IMR-90 (cell line): ENCODE results near the gene MAP7D1.
"Not testable (repeated sequence)": the region's sequence is repeated elsewhere in the genome, so short reads cannot be mapped to it uniquely, and the experiment has no call there.

Experiments used
- BHLHE40 ChIP-seq: fragments of 150-350 bp; IDR thresholded peaks from 2 replicates; pipeline ENCODE4 v1.6.1; 2016; ENCODE audit warnings: mild to moderate bottlenecking, low read depth, low read length
- CEBPB ChIP-seq: IDR thresholded peaks from 2 replicates; pipeline ENCODE4 v1.6.1; 2012; ENCODE audit warnings: low read depth, low read length, improper control_type of control experiment
- CHD1 ChIP-seq: IDR thresholded peaks from 2 replicates; pipeline ENCODE4 v1.6.1; 2012; ENCODE audit warnings: low read depth, low read length, improper control_type of control experiment
- POLR2A ChIP-seq: IDR thresholded peaks from 2 replicates; pipeline ENCODE4 v1.6.1; 2012; ENCODE audit warnings: mild to moderate bottlenecking, low read depth, low read length
- RAD21 ChIP-seq: IDR thresholded peaks from 2 replicates; pipeline ENCODE4 v1.6.1; 2012; ENCODE audit warnings: low read length, improper control_type of control experiment
- RCOR1 ChIP-seq: IDR thresholded peaks from 2 replicates; pipeline ENCODE4 v1.6.1; 2012; ENCODE audit warnings: mild to moderate bottlenecking, low read length, improper control_type of control experiment; ENCODE audit not compliant: insufficient replicate concordance
- TF ChIP-seq, protein P1 (sequence below): conservative IDR thresholded peaks from 2 replicates; pipeline ENCODE4 v1.5.1; 2012; ENCODE audit warnings: mild to moderate bottlenecking, low read depth, low read length, improper control_type of control experiment
- TF ChIP-seq, protein P2 (sequence below): fragments of 150-350 bp; IDR thresholded peaks from 2 replicates; pipeline ENCODE4 v1.6.1; 2017; ENCODE audit warnings: mild to moderate bottlenecking, antibody characterized with exemption, low read length, low read depth

- TF ChIP-seq, protein P1, sequence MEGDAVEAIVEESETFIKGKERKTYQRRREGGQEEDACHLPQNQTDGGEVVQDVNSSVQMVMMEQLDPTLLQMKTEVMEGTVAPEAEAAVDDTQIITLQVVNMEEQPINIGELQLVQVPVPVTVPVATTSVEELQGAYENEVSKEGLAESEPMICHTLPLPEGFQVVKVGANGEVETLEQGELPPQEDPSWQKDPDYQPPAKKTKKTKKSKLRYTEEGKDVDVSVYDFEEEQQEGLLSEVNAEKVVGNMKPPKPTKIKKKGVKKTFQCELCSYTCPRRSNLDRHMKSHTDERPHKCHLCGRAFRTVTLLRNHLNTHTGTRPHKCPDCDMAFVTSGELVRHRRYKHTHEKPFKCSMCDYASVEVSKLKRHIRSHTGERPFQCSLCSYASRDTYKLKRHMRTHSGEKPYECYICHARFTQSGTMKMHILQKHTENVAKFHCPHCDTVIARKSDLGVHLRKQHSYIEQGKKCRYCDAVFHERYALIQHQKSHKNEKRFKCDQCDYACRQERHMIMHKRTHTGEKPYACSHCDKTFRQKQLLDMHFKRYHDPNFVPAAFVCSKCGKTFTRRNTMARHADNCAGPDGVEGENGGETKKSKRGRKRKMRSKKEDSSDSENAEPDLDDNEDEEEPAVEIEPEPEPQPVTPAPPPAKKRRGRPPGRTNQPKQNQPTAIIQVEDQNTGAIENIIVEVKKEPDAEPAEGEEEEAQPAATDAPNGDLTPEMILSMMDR, result not testable (repeated sequence)
- TF ChIP-seq, protein P2, sequence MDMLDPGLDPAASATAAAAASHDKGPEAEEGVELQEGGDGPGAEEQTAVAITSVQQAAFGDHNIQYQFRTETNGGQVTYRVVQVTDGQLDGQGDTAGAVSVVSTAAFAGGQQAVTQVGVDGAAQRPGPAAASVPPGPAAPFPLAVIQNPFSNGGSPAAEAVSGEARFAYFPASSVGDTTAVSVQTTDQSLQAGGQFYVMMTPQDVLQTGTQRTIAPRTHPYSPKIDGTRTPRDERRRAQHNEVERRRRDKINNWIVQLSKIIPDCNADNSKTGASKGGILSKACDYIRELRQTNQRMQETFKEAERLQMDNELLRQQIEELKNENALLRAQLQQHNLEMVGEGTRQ, result not testable (repeated sequence)
- not testable (repeated sequence) for TF ChIP-seq CEBPB, RCOR1, BHLHE40, RAD21, CHD1, POLR2A
Measured at GRCh38 chr1:36230279-36230678, 74.3 kb downstream of the MAP7D1 start.
